GM21529 (cell line): ENCODE results near the gene CACNA1H.

Source experiments
- ATAC-seq: cut with Tn5 transposase; IDR thresholded peaks from one replicate; pipeline ENCODE4 v1.9.1; 2021; ENCODE audit not compliant: unreplicated experiment

The CACNA1H gene

DNA sequence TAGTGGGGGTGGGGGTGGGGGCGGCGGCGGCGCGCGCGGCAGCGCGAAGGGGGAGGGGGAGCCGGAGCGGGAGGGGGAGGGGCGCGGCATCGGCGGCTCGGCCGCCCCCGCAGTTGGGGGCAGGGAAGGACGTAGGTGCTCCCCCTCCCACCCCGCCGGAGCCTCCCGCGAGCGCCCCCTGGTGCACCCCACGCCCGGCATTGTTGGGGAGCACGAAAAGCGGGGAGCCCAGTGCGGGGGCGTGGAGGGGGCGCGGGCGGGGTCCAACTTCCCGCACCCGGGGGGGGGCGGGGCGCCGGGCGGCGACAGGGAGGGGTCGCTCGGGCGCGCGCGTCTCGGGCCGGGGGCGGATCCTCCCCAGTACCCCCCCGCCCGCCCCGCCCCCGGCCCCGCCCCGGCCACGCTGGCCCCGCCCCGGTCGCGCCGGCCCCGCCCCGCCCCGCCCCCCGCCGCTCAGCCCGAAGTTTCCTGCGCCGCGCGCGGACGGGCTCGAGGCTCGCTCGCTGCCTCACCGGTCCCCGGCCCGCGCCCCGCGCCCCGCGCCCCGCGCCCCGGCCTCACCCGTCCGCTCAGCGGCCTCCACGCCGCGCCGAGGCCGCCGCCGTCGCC, at the start of gene CACNA1H:
Gene CACNA1H (plus strand): TSS at position 456 of the 609 bp plus-strand sequence. CDS start 632 bp downstream, outside the sequence.
- no peak for ATAC-seq

DNA sequence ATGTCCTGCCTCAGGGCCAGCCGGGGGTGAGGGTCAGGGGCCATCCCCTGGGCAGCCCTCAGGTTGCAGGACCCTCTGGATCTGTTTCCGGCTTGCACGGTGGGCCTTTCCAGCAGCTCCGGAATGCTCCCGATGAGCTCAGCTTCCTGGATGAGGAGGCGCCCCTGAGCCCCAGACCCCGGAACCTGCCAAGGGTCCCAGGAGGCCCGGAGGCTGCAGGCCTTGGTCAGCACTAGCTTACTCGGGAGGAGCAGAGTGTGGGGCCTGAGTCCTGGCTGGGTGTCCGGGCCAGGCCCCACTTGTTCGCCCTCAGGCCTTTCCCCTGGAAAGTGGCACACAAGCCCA, 49.3 kb upstream of the CACNA1H start:
- ATAC-seq: no peak

GRCh38 chr16:1105888-1106620, 46.9 kb upstream of the CACNA1H start:
- no peak for ATAC-seq

- ATAC-seq: no peak
Measured at GRCh38 chr16:1106659-1107058, 46.2 kb upstream of the CACNA1H start.

GRCh38 chr16:1107141-1107540, 45.8 kb upstream of the CACNA1H start:
- no peak for ATAC-seq

DNA sequence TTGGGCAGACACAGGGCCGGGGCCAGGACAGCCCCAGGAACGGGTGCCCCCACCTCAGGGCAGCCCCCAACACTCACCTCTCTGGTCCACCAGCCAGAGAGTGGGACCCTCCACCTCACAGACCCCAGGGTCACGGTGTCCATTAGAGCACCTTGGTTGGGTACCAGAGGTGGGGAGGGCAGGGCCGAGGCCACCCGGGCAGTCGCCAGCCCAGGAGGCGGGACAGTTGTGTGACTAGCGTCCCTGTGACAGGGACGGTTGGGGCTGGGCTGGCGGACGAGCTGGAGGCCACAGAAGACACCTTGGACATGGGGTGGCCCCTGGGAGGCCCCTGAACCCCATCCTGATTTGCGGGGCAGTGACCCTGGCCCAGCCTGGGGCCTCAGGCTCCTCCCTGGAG, 45.2 kb upstream of the CACNA1H start:
- ATAC-seq: no peak

DNA sequence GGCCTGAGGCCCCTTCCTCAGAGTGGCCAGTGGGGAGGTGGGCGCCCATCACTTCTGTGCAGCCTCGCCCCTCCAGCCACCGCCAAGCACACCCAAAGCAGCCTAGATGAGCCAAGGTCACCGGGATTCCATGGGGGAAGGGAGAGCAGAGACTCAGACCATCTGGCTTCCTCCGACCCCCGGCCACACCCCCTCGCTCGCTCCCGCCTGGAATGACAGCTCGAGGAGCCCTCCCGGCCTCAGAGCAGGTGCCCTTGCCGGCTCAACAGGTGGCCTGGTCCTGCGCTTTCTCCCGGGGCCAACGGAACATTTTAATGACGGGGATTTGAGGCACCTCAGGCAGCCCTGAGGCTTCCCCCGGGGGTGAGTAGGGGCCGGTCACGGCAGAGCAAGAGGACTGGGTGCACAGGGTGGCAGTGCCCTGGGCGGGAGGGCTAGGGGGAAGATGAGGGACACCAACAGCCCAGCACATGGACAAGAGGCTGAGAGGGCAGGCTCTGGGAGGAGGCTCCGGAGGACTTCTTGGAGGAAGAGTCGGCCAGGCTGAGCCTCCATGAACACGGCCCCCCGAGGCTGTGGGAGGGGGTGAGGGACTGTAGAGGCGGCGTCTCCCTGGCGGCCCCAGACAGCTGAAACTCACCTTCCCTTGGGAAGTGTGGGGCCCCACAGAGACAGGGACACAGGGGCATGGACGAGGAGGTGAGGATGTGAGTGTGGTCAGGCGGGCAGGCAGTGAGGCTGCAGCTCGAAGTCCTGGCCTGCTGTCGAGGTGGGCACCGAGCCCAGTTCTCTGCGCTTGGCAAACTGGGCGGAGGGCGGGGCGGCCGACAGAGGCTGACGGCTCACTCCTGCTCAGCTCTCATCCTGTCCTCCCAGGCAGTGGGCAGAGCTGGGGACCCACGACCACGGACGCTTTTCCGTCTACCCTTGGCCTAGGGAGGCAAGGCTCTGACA, 44.3 kb upstream of the CACNA1H start:
- no peak for ATAC-seq

DNA sequence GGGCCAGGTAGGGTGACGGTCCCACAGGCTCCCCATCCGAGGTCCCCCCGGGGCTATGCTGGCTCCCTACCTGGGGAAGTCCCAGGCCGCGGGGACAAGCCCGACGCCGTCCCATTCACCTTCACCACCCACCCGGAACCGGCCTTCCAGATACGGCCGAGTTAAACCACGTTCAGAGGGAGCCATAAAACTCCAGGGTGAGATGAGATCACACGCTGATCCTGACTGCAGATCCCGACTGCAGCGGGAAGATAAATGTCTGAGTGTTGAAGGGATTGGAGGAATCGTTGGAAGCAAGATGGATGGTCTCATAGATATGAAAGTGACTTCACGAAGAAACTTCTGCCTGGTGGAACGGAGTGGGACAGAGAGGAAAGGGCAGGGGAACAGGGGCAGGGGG, 43.3 kb upstream of the CACNA1H start:
- ATAC-seq: no peak

DNA sequence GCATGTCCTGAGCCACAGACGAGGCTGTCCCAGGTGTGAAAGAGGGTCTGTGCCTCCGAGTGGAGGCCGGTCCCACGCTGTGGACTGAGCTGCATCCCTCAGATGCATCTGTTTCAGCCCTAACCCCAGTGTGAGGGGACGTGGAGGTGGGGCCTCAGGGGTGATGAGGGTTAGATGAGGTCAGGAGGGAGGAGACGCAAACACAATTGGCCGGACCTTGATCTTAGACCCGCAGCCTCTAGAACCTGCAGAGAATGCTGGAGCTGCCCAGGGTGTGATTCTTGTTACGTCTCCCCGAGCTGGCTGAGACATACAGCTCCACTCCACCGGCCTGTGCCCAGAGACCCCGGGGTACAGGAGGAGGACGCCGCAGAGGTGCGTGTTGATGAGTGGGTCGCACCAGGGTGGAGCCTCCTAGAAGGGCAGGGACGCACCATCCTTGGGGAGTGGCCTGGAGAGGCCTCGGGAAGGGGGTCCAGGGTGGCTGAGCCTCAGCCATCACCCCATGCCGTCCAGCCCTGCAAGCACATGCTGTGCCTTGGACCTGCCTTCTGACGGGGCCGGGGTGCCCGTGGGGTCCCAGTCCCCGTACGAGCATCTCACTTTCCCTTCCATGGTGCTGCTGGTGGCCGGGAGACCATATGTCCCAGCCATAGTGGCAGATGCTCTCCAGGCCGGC, 40.3 kb upstream of the CACNA1H start:
- ATAC-seq: no peak

GRCh38 chr16:1113489-1113888, 39.4 kb upstream of the CACNA1H start:
- no peak for ATAC-seq

- no peak for ATAC-seq
Measured at GRCh38 chr16:1113889-1114526, 38.9 kb upstream of the CACNA1H start.

- no peak for ATAC-seq
Measured at GRCh38 chr16:1116693-1117077, 36.2 kb upstream of the CACNA1H start.

DNA sequence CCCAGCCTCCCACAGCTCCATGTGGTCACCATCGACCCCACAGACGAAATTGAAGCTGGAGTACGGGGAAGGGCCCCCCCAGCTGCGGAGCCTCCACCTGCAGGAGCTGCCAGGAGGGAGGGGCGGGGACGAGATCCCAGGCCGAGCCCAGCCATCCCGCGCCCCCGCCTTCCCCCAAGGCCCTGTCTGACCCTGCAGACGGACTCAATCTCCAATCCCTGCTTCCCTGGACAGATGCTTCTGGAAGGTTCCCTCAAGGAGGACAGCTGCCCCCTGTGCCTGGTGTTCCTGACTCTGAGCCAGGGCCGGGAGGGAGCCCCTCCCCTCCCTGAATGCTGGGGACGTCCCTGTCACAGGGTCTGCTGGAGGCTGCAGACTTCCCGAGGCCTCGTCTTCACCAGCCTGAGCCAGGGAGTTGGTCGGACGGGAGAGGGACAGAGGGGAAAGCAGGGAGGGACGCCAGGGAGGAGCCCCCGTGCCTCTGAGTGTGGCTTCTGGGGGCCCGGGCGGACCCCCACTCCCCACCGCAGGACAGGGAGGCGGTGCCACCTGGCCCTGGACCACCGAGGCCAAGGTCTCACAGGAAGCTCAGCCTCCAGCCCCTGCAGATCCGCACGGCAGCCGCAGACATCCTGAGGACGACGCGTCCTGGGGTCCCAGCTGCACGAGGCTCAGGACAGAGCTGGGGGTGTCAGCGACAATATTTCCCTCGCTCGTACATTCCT, 35.6 kb upstream of the CACNA1H start:
- ATAC-seq: no peak

DNA sequence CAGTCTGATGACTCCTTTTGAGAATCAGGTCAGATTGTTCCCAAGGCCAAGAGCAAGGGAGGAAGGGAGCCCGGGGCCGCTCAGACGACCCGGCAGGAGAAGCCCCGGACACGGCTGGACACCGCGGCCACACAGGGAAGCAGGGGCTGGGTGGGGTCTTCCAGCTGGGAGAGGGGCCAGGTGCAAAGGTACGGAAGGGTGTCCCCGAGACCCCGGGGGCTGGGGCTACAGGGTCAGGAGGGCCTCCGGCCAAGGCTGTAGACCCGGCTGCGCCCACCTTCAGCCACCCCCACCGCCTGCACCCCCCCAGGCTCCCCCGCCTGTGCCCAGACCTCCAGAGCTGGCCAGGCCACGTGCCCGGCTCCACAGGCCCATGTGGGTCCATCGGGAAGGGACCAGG, 35.0 kb upstream of the CACNA1H start:
- ATAC-seq: no peak

DNA sequence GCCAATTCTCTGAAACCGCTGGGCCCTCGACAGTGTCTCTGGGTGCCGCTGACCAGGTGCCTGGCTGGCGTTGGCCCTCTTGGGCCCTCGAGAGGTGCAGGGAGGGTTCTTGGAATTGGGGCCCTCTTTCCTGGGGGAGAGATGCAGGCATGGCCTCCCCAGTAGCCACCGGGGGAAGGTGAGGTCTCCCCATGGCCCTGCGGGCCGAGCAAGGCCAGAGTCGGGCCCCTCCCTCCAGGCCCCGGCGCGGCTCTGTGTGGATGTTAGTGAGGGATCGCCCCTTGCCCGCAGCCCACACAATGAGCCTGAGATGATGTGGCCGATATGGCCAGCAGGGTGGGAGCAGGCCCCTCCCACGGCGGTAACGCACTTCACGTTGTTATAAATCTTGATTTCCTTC, 33.8 kb upstream of the CACNA1H start:
- no peak for ATAC-seq

DNA sequence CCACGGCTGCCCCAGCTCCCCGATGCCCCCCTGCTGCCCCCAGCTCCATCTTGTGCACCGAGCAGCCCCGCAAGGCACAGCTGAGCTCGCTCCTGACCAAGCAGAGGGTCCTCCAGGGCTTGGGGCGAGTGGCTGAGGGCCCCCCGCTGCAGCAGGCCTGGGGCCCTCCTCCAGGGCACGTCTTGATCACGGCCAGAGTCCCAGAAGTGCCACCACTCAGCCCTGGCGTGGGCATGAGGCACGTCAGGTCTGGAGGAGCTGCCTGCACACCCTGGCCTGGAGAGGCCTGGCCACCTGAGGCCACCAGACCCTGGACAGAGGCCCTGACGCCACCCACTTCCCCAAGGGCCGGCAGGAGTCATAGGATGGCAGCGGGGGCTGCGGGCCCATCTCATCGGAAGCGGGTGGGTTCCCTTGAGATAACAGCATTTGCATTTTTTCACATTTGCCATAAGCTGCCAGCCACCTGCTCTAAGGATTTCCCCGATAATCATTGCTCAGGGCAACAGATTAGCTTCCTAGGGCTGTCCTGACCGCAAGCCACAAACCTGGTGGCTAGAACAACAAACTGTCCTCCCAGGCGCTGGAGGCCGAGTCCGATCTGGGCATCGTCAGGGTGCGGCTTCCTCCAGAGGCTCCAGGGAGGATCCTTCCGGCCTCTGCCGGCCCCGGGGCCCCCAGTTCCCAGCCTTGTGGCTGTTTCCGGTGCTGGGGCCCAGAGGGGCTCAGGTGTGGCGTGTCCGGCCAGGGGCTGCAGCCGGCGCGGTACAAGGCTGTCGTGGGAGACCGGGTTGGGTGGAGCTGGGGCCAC, 32.9 kb upstream of the CACNA1H start:
- ATAC-seq: no peak

- no peak for ATAC-seq
Measured at GRCh38 chr16:1120577-1120941, 32.3 kb upstream of the CACNA1H start.

GRCh38 chr16:1121009-1121408, 31.9 kb upstream of the CACNA1H start:
- ATAC-seq: no peak
